Measurements from ENCODE around the gene EIF5A. TPM values are rescaled to one million over a fixed set of nuclear protein-coding genes. Genes with fewer than 3 reads are reported as not detected.

Gene EIF5A
- total and polyA plus RNA-seq, 5 donors from 2014 or later: 210 to 631 (median 413) TPM

DNA sequence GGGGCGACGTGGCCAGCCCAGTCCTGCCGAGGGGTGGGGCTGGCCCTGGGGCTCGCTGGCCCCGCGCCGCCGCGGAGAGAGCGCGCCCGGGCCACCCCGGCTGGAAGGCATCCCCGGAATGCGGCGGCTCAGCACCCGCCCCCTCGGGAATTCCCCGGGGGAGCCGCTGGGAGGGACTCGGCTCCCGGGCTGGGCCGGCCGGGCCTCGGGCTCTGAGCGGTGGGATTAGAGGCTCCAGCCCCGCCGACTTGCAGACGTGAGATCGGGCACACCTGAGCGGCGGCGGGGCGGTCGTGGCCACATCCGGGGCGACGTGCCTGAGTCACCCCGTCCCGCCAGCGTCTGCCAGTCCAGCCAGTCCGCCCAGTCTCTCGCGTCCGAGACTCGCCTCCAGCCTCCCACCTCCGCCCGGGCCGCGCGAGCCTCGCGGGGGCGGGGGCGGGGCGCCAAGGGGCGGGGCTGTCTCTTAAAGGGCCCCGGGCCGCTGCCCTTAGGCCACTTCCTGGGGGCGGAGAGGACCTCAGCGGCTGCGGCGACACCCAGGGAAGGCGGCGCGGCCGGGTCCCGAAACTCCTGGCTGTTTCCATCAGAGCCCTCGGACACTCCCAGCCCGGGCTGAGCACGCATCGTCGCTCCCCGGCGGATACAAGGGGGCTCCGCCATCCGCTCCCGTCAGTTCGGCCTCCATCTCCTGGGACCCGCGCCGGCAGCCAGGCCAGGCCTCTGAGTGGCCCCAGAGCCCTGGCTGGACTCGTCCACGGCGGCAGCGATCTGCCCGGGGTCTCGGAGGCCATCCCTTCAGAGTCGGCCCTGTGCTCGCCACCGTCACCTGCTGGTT, 44.5 kb downstream of the EIF5A start, which contains the start of gene KCTD11:
Gene KCTD11, plus strand, starts transcription at position 498 of the 838 bp plus-strand sequence.
- DNase-seq: peak; percentile 66 to 79 (median 75)
- Histone ChIP-seq H3K4me3 (ENCODE audit: low read depth, low read length) (peak within 1 kb of the TSS; percentile 55), H3K4me1 (ENCODE audit: control insufficient read depth, insufficient read depth, low read length, poor library complexity, severe bottlenecking) (peaks cover 35% of the 10 kb centered on the region), H3K27ac (ENCODE audit: insufficient read depth, low read length, poor library complexity, severe bottlenecking) (peak within 1 kb of the TSS; percentile 80), H3K27me3 (ENCODE audit: control insufficient read depth, insufficient read depth, low read length) (no peaks in the 10 kb centered on the region), H3K36me3 (ENCODE audit: control insufficient read depth, insufficient read depth, low read length) (peaks cover 17% of the 10 kb centered on the region), H3K9me3 (ENCODE audit: control insufficient read depth in 2 of 2, low read length in 2 of 2) (no peaks in the 10 kb centered on the region)
- Mint-ChIP-seq H3K9me3 (no peaks in the 10 kb centered on the region), H3K27ac (peak within 1 kb of the TSS; percentile 85 to 94 (median 93)), H3K4me3 (peak within 1 kb of the TSS; percentile 86 to 95 (median 88)), H3K36me3 (peaks cover 3% of the 10 kb centered on the region), H3K4me1 (peaks cover 6 to 55% (median 18%) of the 10 kb centered on the region in 4 donors), H3K27me3 (peaks cover 4% of the 10 kb centered on the region)
- ATAC-seq (ENCODE audit: low read depth in 2 of 2): peak; percentile 45 to 51

- H3K4me1 Mint-ChIP-seq: peaks cover 6 to 53% (median 18%) of the 10 kb centered on the region in 4 donors
- peaks cover 4% of the 10 kb centered on the region for H3K27me3 Mint-ChIP-seq
- DNase-seq (no peak), ATAC-seq (ENCODE audit: low read depth in 2 of 2) (no peak)
- H3K36me3 Mint-ChIP-seq: peaks cover 3% of the 10 kb centered on the region
- H3K36me3 ChIP-seq (ENCODE audit: control insufficient read depth, insufficient read depth, low read length): peaks cover 11% of the 10 kb centered on the region
- H3K27me3 ChIP-seq (ENCODE audit: control insufficient read depth, insufficient read depth, low read length): no peaks in the 10 kb centered on the region
- peak overlapping the region; percentile 80 for H3K27ac ChIP-seq (ENCODE audit: insufficient read depth, low read length, poor library complexity, severe bottlenecking)
- H3K9me3 Mint-ChIP-seq: no peaks in the 10 kb centered on the region
- H3K27ac Mint-ChIP-seq: peak overlapping the region; percentile 85 to 94 (median 93)
- H3K4me3 Mint-ChIP-seq: peak overlapping the region; percentile 86 to 95 (median 88)
- H3K4me3 ChIP-seq (ENCODE audit: low read depth, low read length): peak overlapping the region; percentile 55
- H3K9me3 ChIP-seq (ENCODE audit: control insufficient read depth in 2 of 2, low read length in 2 of 2): no peaks in the 10 kb centered on the region
- H3K4me1 ChIP-seq (ENCODE audit: control insufficient read depth, insufficient read depth, low read length, poor library complexity, severe bottlenecking): peaks cover 35% of the 10 kb centered on the region
Measured at GRCh38 chr17:7352503-7352889, 45.1 kb downstream of the EIF5A start.

GRCh38 chr17:7352910-7353635, 45.6 kb downstream of the EIF5A start:
- Mint-ChIP-seq H3K4me1 (peaks cover 6 to 53% (median 18%) of the 10 kb centered on the region in 4 donors), H3K9me3 (no peaks in the 10 kb centered on the region), H3K36me3 (peaks cover 3% of the 10 kb centered on the region), H3K4me3 (peak overlapping the region; percentile 86 to 95 (median 88)), H3K27ac (peak overlapping the region; percentile 85 to 94 (median 93)), H3K27me3 (peaks cover 4% of the 10 kb centered on the region)
- ATAC-seq (ENCODE audit: low read depth in 2 of 2): no peak
- no peaks in the 10 kb centered on the region for H3K27me3 ChIP-seq (ENCODE audit: control insufficient read depth, insufficient read depth, low read length)
- no peak for DNase-seq
- peaks cover 35% of the 10 kb centered on the region for H3K4me1 ChIP-seq (ENCODE audit: control insufficient read depth, insufficient read depth, low read length, poor library complexity, severe bottlenecking)
- no peak overlapping the region for H3K27ac ChIP-seq (ENCODE audit: insufficient read depth, low read length, poor library complexity, severe bottlenecking)
- peaks cover 5% of the 10 kb centered on the region for H3K36me3 ChIP-seq (ENCODE audit: control insufficient read depth, insufficient read depth, low read length)
- H3K9me3 ChIP-seq (ENCODE audit: control insufficient read depth in 2 of 2, low read length in 2 of 2): no peaks in the 10 kb centered on the region
- H3K4me3 ChIP-seq (ENCODE audit: low read depth, low read length): no peak overlapping the region

GRCh38 chr17:7354262-7354843, 46.9 kb downstream of the EIF5A start:
- peaks cover 3% of the 10 kb centered on the region for H3K36me3 Mint-ChIP-seq
- peak overlapping the region in 3 of 4 donors; percentile 21 to 56 (median 40) for H3K4me3 Mint-ChIP-seq
- Histone ChIP-seq H3K27ac (ENCODE audit: insufficient read depth, low read length, poor library complexity, severe bottlenecking) (no peak overlapping the region), H3K9me3 (ENCODE audit: control insufficient read depth in 2 of 2, low read length in 2 of 2) (no peaks in the 10 kb centered on the region), H3K4me1 (ENCODE audit: control insufficient read depth, insufficient read depth, low read length, poor library complexity, severe bottlenecking) (peaks cover 35% of the 10 kb centered on the region), H3K36me3 (ENCODE audit: control insufficient read depth, insufficient read depth, low read length) (no peaks in the 10 kb centered on the region), H3K27me3 (ENCODE audit: control insufficient read depth, insufficient read depth, low read length) (no peaks in the 10 kb centered on the region), H3K4me3 (ENCODE audit: low read depth, low read length) (no peak overlapping the region)
- ATAC-seq (ENCODE audit: low read depth in 2 of 2) (no peak), DNase-seq (no peak)
- no peaks in the 10 kb centered on the region for H3K9me3 Mint-ChIP-seq
- H3K27ac Mint-ChIP-seq: peak overlapping the region in 1 of 3 donors; percentile 80
- peaks cover 4% of the 10 kb centered on the region for H3K27me3 Mint-ChIP-seq
- peaks cover 6 to 46% (median 18%) of the 10 kb centered on the region in 4 donors for H3K4me1 Mint-ChIP-seq

GRCh38 chr17:7355053-7355452, 47.6 kb downstream of the EIF5A start, which contains the start of gene TMEM95:
Gene TMEM95 (plus strand): TSS chr17:7355156. CDS start chr17:7355205, 49 bp downstream.
- H3K4me1 ChIP-seq (ENCODE audit: control insufficient read depth, insufficient read depth, low read length, poor library complexity, severe bottlenecking): peaks cover 31% of the 10 kb centered on the region
- H3K36me3 ChIP-seq (ENCODE audit: control insufficient read depth, insufficient read depth, low read length): no peaks in the 10 kb centered on the region
- H3K4me3 ChIP-seq (ENCODE audit: low read depth, low read length): no peak within 1 kb of the TSS
- DNase-seq: no peak
- no peaks in the 10 kb centered on the region for H3K27me3 ChIP-seq (ENCODE audit: control insufficient read depth, insufficient read depth, low read length)
- Mint-ChIP-seq H3K4me3 (peak within 1 kb of the TSS in 3 of 4 donors; percentile 56 to 65 (median 64)), H3K4me1 (peaks cover 0 to 41% (median 13%) of the 10 kb centered on the region in 4 donors), H3K36me3 (no peaks in the 10 kb centered on the region), H3K9me3 (no peaks in the 10 kb centered on the region), H3K27me3 (peaks cover 4% of the 10 kb centered on the region), H3K27ac (peak within 1 kb of the TSS in 2 of 3 donors; percentile 80 to 85)
- no peak within 1 kb of the TSS for H3K27ac ChIP-seq (ENCODE audit: insufficient read depth, low read length, poor library complexity, severe bottlenecking)
- ATAC-seq (ENCODE audit: low read depth in 2 of 2): no peak
- H3K9me3 ChIP-seq (ENCODE audit: control insufficient read depth in 2 of 2, low read length in 2 of 2): no peaks in the 10 kb centered on the region

- Mint-ChIP-seq H3K27me3 (peaks cover 4% of the 10 kb centered on the region), H3K4me1 (peaks cover 0 to 38% (median 11%) of the 10 kb centered on the region in 4 donors), H3K36me3 (no peaks in the 10 kb centered on the region), H3K4me3 (no peak overlapping the region), H3K27ac (peak overlapping the region in 1 of 3 donors; percentile 85), H3K9me3 (no peaks in the 10 kb centered on the region)
- no peaks in the 10 kb centered on the region for H3K27me3 ChIP-seq (ENCODE audit: control insufficient read depth, insufficient read depth, low read length)
- no peaks in the 10 kb centered on the region for H3K36me3 ChIP-seq (ENCODE audit: control insufficient read depth, insufficient read depth, low read length)
- H3K4me1 ChIP-seq (ENCODE audit: control insufficient read depth, insufficient read depth, low read length, poor library complexity, severe bottlenecking): peaks cover 26% of the 10 kb centered on the region
- no peak for ATAC-seq (ENCODE audit: low read depth in 2 of 2)
- no peaks in the 10 kb centered on the region for H3K9me3 ChIP-seq (ENCODE audit: control insufficient read depth in 2 of 2, low read length in 2 of 2)
- DNase-seq: no peak
- H3K27ac ChIP-seq (ENCODE audit: insufficient read depth, low read length, poor library complexity, severe bottlenecking): no peak overlapping the region
- H3K4me3 ChIP-seq (ENCODE audit: low read depth, low read length): no peak overlapping the region
Measured at GRCh38 chr17:7355573-7355972, 48.1 kb downstream of the EIF5A start.

DNA sequence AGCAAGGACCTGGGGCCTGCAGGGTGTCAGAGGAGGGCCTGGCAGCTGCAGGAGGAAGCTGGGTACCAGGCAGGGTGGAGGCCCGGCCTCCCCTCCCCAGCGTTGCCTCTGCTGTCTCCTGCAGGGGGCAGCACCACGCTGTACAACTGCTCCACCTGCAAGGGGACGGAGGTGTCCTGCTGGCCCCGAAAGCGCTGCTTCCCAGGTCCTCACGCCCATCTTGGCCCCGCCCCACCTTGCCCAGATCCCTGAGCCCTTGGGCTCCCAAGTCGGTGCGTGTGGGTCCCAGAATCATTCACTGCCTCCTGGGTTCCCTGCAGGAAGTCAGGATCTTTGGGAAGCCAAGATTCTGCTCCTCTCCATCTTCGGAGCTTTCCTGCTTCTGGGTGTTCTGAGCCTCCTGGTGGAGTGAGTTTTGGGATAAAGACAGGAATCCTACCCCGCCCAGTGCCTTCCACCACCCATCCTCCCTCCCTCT, 48.7 kb downstream of the EIF5A start:
- Mint-ChIP-seq H3K4me1 (peaks cover 0 to 32% (median 10%) of the 10 kb centered on the region in 4 donors), H3K9me3 (no peaks in the 10 kb centered on the region), H3K27ac (no peak overlapping the region), H3K4me3 (peak overlapping the region in 1 of 4 donors; percentile 65), H3K36me3 (no peaks in the 10 kb centered on the region), H3K27me3 (peaks cover 4% of the 10 kb centered on the region)
- Histone ChIP-seq H3K27ac (ENCODE audit: insufficient read depth, low read length, poor library complexity, severe bottlenecking) (no peak overlapping the region), H3K4me3 (ENCODE audit: low read depth, low read length) (no peak overlapping the region), H3K9me3 (ENCODE audit: control insufficient read depth in 2 of 2, low read length in 2 of 2) (no peaks in the 10 kb centered on the region), H3K36me3 (ENCODE audit: control insufficient read depth, insufficient read depth, low read length) (no peaks in the 10 kb centered on the region), H3K4me1 (ENCODE audit: control insufficient read depth, insufficient read depth, low read length, poor library complexity, severe bottlenecking) (peaks cover 21% of the 10 kb centered on the region), H3K27me3 (ENCODE audit: control insufficient read depth, insufficient read depth, low read length) (no peaks in the 10 kb centered on the region)
- DNase-seq (peak; percentile 69 to 90 (median 83)), ATAC-seq (ENCODE audit: low read depth in 2 of 2) (peak; percentile 74 to 79)
